HL-60 (cell line): ENCODE data around the gene FBXW7.

Experiments
- GABPA ChIP-seq: IDR thresholded peaks from 2 replicates; pipeline ENCODE4 v1.6.1; 2012; ENCODE audit warnings: low read depth
- SPI1 ChIP-seq: IDR thresholded peaks from 2 replicates; pipeline ENCODE4 v1.6.1; 2012; ENCODE audit warnings: low read depth, mild to moderate bottlenecking, borderline replicate concordance
- TF ChIP-seq, protein P1 (sequence below): IDR thresholded peaks from one replicate; pipeline ENCODE4 v1.5.1; 2011; ENCODE audit warnings: low read length, control low read depth, inconsistent platforms; ENCODE audit not compliant: insufficient read depth
- TF ChIP-seq, protein P2 (sequence below): IDR thresholded peaks from 2 replicates; pipeline ENCODE4 v1.6.1; 2012; ENCODE audit warnings: low read depth; ENCODE audit not compliant: insufficient replicate concordance

DNA sequence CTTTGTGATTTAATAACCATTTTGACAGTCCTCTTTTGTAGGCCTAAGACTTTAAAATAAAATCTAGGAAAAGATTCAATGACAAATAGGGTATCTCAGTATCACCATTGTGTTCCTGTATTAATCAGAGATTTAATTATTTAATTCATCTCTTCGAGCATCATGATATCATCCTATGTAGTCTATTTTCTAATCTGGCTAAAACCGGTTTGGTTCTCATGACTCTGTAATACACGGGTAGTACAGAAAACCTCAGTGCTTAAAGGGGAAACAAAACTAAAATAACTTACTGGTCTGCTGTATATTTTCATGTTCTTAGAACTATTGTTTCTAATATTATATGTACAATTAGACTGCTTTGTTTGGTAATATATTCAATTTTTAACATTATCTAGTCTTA, 23.7 kb upstream of the FBXW7 start:
- TF ChIP-seq, protein P1, sequence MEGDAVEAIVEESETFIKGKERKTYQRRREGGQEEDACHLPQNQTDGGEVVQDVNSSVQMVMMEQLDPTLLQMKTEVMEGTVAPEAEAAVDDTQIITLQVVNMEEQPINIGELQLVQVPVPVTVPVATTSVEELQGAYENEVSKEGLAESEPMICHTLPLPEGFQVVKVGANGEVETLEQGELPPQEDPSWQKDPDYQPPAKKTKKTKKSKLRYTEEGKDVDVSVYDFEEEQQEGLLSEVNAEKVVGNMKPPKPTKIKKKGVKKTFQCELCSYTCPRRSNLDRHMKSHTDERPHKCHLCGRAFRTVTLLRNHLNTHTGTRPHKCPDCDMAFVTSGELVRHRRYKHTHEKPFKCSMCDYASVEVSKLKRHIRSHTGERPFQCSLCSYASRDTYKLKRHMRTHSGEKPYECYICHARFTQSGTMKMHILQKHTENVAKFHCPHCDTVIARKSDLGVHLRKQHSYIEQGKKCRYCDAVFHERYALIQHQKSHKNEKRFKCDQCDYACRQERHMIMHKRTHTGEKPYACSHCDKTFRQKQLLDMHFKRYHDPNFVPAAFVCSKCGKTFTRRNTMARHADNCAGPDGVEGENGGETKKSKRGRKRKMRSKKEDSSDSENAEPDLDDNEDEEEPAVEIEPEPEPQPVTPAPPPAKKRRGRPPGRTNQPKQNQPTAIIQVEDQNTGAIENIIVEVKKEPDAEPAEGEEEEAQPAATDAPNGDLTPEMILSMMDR = no peak
- TF ChIP-seq GABPA = no peak
- TF ChIP-seq, protein P2, sequence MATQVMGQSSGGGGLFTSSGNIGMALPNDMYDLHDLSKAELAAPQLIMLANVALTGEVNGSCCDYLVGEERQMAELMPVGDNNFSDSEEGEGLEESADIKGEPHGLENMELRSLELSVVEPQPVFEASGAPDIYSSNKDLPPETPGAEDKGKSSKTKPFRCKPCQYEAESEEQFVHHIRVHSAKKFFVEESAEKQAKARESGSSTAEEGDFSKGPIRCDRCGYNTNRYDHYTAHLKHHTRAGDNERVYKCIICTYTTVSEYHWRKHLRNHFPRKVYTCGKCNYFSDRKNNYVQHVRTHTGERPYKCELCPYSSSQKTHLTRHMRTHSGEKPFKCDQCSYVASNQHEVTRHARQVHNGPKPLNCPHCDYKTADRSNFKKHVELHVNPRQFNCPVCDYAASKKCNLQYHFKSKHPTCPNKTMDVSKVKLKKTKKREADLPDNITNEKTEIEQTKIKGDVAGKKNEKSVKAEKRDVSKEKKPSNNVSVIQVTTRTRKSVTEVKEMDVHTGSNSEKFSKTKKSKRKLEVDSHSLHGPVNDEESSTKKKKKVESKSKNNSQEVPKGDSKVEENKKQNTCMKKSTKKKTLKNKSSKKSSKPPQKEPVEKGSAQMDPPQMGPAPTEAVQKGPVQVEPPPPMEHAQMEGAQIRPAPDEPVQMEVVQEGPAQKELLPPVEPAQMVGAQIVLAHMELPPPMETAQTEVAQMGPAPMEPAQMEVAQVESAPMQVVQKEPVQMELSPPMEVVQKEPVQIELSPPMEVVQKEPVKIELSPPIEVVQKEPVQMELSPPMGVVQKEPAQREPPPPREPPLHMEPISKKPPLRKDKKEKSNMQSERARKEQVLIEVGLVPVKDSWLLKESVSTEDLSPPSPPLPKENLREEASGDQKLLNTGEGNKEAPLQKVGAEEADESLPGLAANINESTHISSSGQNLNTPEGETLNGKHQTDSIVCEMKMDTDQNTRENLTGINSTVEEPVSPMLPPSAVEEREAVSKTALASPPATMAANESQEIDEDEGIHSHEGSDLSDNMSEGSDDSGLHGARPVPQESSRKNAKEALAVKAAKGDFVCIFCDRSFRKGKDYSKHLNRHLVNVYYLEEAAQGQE = no peak
- TF ChIP-seq SPI1 = no peak
